ENCODE data around the gene TM6SF1.

- TF ChIP-seq TAF1 (IDR thresholded peaks at IDR 0.05; ENCODE audit: low read depth) (no peak), CTCF (IDR thresholded peaks at IDR 0.05; ENCODE audit: poor library complexity, severe bottlenecking) (no peak), POLR2AphosphoS5 (IDR thresholded peaks at IDR 0.05) (no peak), RAD21 (conservative IDR thresholded peaks at IDR 0.05) (no peak), EZH2 (IDR thresholded peaks at IDR 0.05; ENCODE audit: borderline replicate concordance, insufficient read depth, low read length, poor library complexity, severe bottlenecking) (no peak)
Observed at GRCh38 chr15:83174891-83175290, 67.4 kb downstream of the TM6SF1 start.
